Measurements from ENCODE around the gene ARID3A.

- no peak for TF ChIP-seq CTCF (IDR thresholded peaks at IDR 0.05; ENCODE audit: insufficient read depth, low read length, poor library complexity, severe bottlenecking)
- TF ChIP-seq EZH2phosphoT487 (conservative IDR thresholded peaks at IDR 0.05; ENCODE audit: low read length) = no peak
Observed at GRCh38 chr19:925526-926322, at the start of gene ARID3A.
